ENCODE measurements around the gene PTPN9.

DNA sequence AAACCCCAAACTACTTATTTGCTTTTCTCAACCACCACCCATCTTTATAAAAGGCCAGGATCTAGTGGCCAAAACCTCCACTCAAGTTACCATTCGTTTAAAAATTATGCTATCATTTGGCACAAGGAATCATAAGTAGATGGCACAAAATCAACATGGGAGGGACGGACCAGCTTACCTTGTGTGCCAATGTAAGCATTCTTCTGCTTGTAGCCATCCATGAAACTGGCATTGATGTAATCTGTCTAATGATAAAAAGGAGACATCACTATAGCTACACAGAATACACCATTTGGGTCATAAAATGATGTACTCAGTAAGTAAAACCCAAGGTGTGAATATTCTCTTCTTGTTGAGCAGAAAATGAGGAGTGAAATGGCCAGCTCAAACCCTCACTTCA, 99.4 kb downstream of the PTPN9 start:
- TF ChIP-seq POLR2AphosphoS5 (IDR thresholded peaks at IDR 0.05; ENCODE audit: low read depth, low read length) (no peak), TAF1 (IDR thresholded peaks at IDR 0.05; ENCODE audit: low read depth, low read length) (no peak), POLR2A (IDR thresholded peaks at IDR 0.05; ENCODE audit: low read depth, low read length) (no peak)

Data from GM12891 (cell line).